RWPE1 (cell line): Measurements from ENCODE around the gene TGM3.
A peak's percentile ranks its signal among the peaks of the same experiment; 100 is the strongest.

Experiments
- CTCF ChIA-PET: fragments of 350-600 bp; sonication (Branson Sonifier 250); formaldehyde crosslinking; extraction: SDS; loops from one replicate; lab custom pipeline; 2021; lab: Yijun Ruan, JAX
- POLR2A ChIA-PET: fragments of 400-600 bp; formaldehyde crosslinking; extraction: SDS; loops from one replicate; lab custom pipeline; 2020; ENCODE audit warnings: antibody characterized with exemption; ENCODE audit not compliant: low non-redundant PET; lab: Yijun Ruan, JAX
- DNase-seq: peaks from one replicate; pipeline ENCODE4 v3.0.0; 2012; ENCODE audit warnings: low spot score
- H3K27ac ChIP-seq: fragments of 450-650 bp; 2 replicates; pipeline ENCODE4 v1.5.1; 2017
- CTCF ChIP-seq: fragments of 450-650 bp; conservative IDR thresholded peaks from 2 replicates; pipeline ENCODE4 v1.5.1; 2017; ENCODE audit warnings: low read depth, mild to moderate bottlenecking

The TGM3 gene

GRCh38 chr20:2314759-2315439, 19.1 kb downstream of the TGM3 start:
- ChIA-PET CTCF (interaction anchor here (0.6 to 1.1 kb wide), 5 partner anchors 11 to 433 kb away, joined by 3 to 6 read pairs (median 3); no protein-coding TSS in a partner anchor), POLR2A (no interaction called here)

DNA sequence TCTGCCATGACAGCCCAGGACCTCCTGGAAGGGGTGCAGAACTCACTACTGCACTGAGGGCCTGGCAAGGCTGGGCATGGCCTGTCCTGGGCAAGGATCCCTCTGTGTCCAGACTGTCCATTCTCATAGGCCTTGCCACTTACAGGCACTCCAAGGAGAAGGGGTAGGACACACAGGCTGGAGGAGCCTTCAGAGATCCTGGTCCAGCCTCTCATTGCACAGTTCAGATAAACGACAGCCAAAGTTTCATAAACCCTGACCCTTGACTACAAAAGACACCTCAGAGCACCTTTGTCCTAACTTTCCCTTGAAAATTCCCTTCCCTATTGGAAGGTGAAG, 19.6 kb downstream of the TGM3 start:
- CTCF ChIA-PET: interaction anchor here (0.9 to 1.1 kb wide), 2 partner anchors 72 to 79 kb away, joined by 3 read pairs; no protein-coding TSS in a partner anchor
- TF ChIP-seq CTCF: no peak
- POLR2A ChIA-PET: no interaction called here
- DNase-seq: no peak
- H3K27ac ChIP-seq: peak overlapping the region; percentile 70

More at GRCh38 chr20:2314759-2315439, 19.1 kb downstream of the TGM3 start:
- H3K27ac ChIP-seq: peak overlapping the region; percentile 70
- peak; percentile 84 for DNase-seq
- no peak for TF ChIP-seq CTCF

- no peak for TF ChIP-seq CTCF
- POLR2A ChIA-PET: no interaction called here
- H3K27ac ChIP-seq: no peak overlapping the region
- DNase-seq: no peak
- CTCF ChIA-PET: no interaction called here
Measured at GRCh38 chr20:2316847-2317495, 21.2 kb downstream of the TGM3 start.

- DNase-seq: no peak
- no peak overlapping the region for H3K27ac ChIP-seq
- ChIA-PET CTCF (no interaction called here), POLR2A (no interaction called here)
- TF ChIP-seq CTCF: no peak
Measured at GRCh38 chr20:2320813-2321658, 25.2 kb downstream of the TGM3 start.

- no peak overlapping the region for H3K27ac ChIP-seq
- CTCF ChIA-PET: no interaction called here
Measured at GRCh38 chr20:2323051-2323450, 27.2 kb downstream of the TGM3 start.

More at GRCh38 chr20:2323051-2323450, 27.2 kb downstream of the TGM3 start:
- TF ChIP-seq CTCF: no peak
- POLR2A ChIA-PET: no interaction called here
- no peak for DNase-seq
